K562 (cell line): ENCODE measurements around the gene SERINC5.

Experiments used
- EZH2 ChIP-seq: IDR thresholded peaks from 2 replicates; pipeline ENCODE4 v1.6.1; 2012; ENCODE audit warnings: low read depth, mild to moderate bottlenecking, inconsistent platforms, low read length, borderline replicate concordance
- NR3C1 ChIP-seq: sonication (generic); formaldehyde crosslinking; IDR thresholded peaks from 2 replicates; pipeline ENCODE4 v1.8.1; 2022; ENCODE audit warnings: missing genetic modification reagents
- POLR3G ChIP-seq: IDR thresholded peaks from 2 replicates; pipeline ENCODE4 v1.6.1; 2011; ENCODE audit not compliant: insufficient read length, insufficient replicate concordance; ENCODE audit errors: extremely low read depth

- TF ChIP-seq POLR3G: no peak
- TF ChIP-seq NR3C1 (CRISPR knock-in tag): no peak
- no peak for TF ChIP-seq EZH2
Measured at GRCh38 chr5:80141147-80141671, 114.6 kb downstream of the SERINC5 start.
